Endothelial cell of umbilical vein (primary cell): ENCODE measurements around the gene CCDC179. TPM values are rescaled to one million over a fixed set of nuclear protein-coding genes. Genes with fewer than 3 reads are reported as not detected.

Experiments used
- BruUV-seq: library from RNA; stranded (reverse); fragments of 400-500 nt; replicated peaks from 2 replicates; lab custom pipeline; 2021; lab: Mats Ljungman, UMichigan
- CTCF ChIA-PET: fragments of 300-600, 350-600 bp; sonication (Branson Sonifier 250); formaldehyde crosslinking; loops from one replicate; lab custom pipeline; 2021; ENCODE audit warnings: antibody characterized with exemption, inconsistent platforms; lab: Charles Lee
- POLR2A ChIA-PET: fragments of 300-600, 350-600 bp; sonication (Branson Sonifier 250); formaldehyde crosslinking; loops from one replicate; lab custom pipeline; 2021; ENCODE audit warnings: antibody characterized with exemption, inconsistent platforms; lab: Charles Lee
- DNase-seq: peaks from one replicate; pipeline ENCODE4 v3.0.0-alpha.2; 2011; ENCODE audit warnings: low read depth, low spot score
- FAIRE-seq: peaks from 2 replicates; lab custom pipeline; 2011; peaks lifted over from hg19 to GRCh38; lab: Jason Lieb, UNC
- H2AFZ ChIP-seq: 2 replicates; pipeline ENCODE4 v1.6.0; 2012; ENCODE audit warnings: low read depth, low read length, control low read depth, inconsistent platforms
- H3K27ac ChIP-seq: 2 replicates; pipeline ENCODE4 v1.5.1; 2011; ENCODE audit warnings: low read depth, mild to moderate bottlenecking, control low read depth, low read length, moderate library complexity; ENCODE audit not compliant: insufficient read depth
- H3K27me3 ChIP-seq, 2 experiments: 2 replicates each; pipeline versions ENCODE4 v1.6.0 to v1.6.1; 2011; ENCODE audit warnings: low read length in 2 of 2, mixed read lengths in 1 of 2; ENCODE audit not compliant: control insufficient read depth in 2 of 2, insufficient read depth in 2 of 2
- H3K36me3 ChIP-seq, 2 experiments: 2 replicates in 1 of 2; 3 replicates in 1 of 2; pipeline ENCODE4 v1.5.1; 2011; ENCODE audit warnings: low read length in 2 of 2, mild to moderate bottlenecking in 1 of 2, moderate library complexity in 1 of 2; ENCODE audit not compliant: control insufficient read depth in 2 of 2, insufficient read depth in 2 of 2; ENCODE audit errors: extremely low read depth in 1 of 2
- H3K4me1 ChIP-seq: 3 replicates; pipeline ENCODE4 v1.5.1; 2011; ENCODE audit warnings: mild to moderate bottlenecking, low read length; ENCODE audit not compliant: control insufficient read depth, insufficient read depth; ENCODE audit errors: extremely low read depth
- H3K4me2 ChIP-seq: 2 replicates; pipeline ENCODE4 v1.6.1; 2011; ENCODE audit warnings: low read length, control low read depth, mixed read lengths; ENCODE audit not compliant: insufficient read depth
- H3K4me3 ChIP-seq, 3 experiments: fragments of 200-600 bp in 1 of 3; sonication (generic), shearing (Covaris generic) in 1 of 3; replicated peaks in 1 of 3; 2 replicates each; pipeline ENCODE4 v1.5.1; 2011 to 2016; ENCODE audit warnings: control low read depth in 3 of 3, low read length in 3 of 3, mild to moderate bottlenecking in 2 of 3, inconsistent platforms in 1 of 3, low read depth in 1 of 3, moderate library complexity in 1 of 3; ENCODE audit not compliant: insufficient read depth in 1 of 3
- H3K79me2 ChIP-seq: 2 replicates; pipeline ENCODE4 v1.6.0; 2012; ENCODE audit warnings: low read length, inconsistent platforms; ENCODE audit not compliant: control insufficient read depth, insufficient read depth
- H3K9ac ChIP-seq: replicated peaks from 2 replicates; pipeline ENCODE3; 2011; ENCODE audit warnings: low read length, control low read depth; ENCODE audit not compliant: insufficient read depth; ENCODE audit errors: extremely low read depth
- H3K9me1 ChIP-seq: replicated peaks from 3 replicates; pipeline ENCODE4 v1.6.0; 2011; ENCODE audit warnings: mild to moderate bottlenecking, low read length; ENCODE audit not compliant: control insufficient read depth, insufficient read depth; ENCODE audit errors: extremely low read depth
- H3K9me3 ChIP-seq: replicated peaks from 2 replicates; pipeline ENCODE4 v1.5.1; 2012; ENCODE audit warnings: low read length, inconsistent platforms; ENCODE audit not compliant: control insufficient read depth, insufficient read depth
- H4K20me1 ChIP-seq: replicated peaks from 2 replicates; pipeline ENCODE3; 2011; ENCODE audit warnings: mild to moderate bottlenecking, low read length; ENCODE audit not compliant: control insufficient read depth, insufficient read depth; ENCODE audit errors: extremely low read depth
- EZH2 ChIP-seq: IDR thresholded peaks from 2 replicates; pipeline ENCODE4 v1.6.1; 2012; ENCODE audit warnings: borderline replicate concordance, low read depth, mild to moderate bottlenecking, moderate library complexity, low read length, inconsistent platforms; ENCODE audit not compliant: severe bottlenecking
- FOS ChIP-seq: IDR thresholded peaks from 2 replicates; pipeline ENCODE4 v1.6.1; 2011; ENCODE audit warnings: mild to moderate bottlenecking, low read length, moderate library complexity, borderline replicate concordance; ENCODE audit not compliant: insufficient read depth
- GATA2 ChIP-seq: IDR thresholded peaks from 2 replicates; pipeline ENCODE4 v1.7.0; 2011; ENCODE audit warnings: low read depth, mild to moderate bottlenecking, moderate library complexity, mixed read lengths, low read length; ENCODE audit not compliant: insufficient read length, insufficient read depth
- JUN ChIP-seq: IDR thresholded peaks from 2 replicates; pipeline ENCODE4 v1.6.1; 2011; ENCODE audit warnings: borderline replicate concordance, low read depth; ENCODE audit not compliant: insufficient read length, insufficient read depth
- MYC ChIP-seq: IDR thresholded peaks from one replicate; pipeline ENCODE4 v1.6.1; 2011; ENCODE audit warnings: mild to moderate bottlenecking, low read depth, low read length
- POLR2A ChIP-seq: IDR thresholded peaks from 2 replicates; pipeline ENCODE4 v1.6.1; 2012; ENCODE audit warnings: low read depth, mild to moderate bottlenecking, control low read depth, low read length
- POLR2AphosphoS5 ChIP-seq: IDR thresholded peaks from 2 replicates; pipeline ENCODE4 v1.6.1; 2012; ENCODE audit warnings: low read depth, mild to moderate bottlenecking, control low read depth, low read length, moderate library complexity; ENCODE audit not compliant: insufficient read depth
- dilution Hi-C: fragments of 300-500 bp; cut with MboI; formaldehyde crosslinking; loops from one replicate; pipeline ENCODE4 v1.15.0; 2019; ENCODE audit warnings: low sequenced_read_pairs; ENCODE audit not compliant: extremely low pct_ligation_motif_present
- intact Hi-C: fragments of 100-400 bp; cut with micrococcal nuclease; formaldehyde crosslinking; loops from one replicate; pipeline ENCODE4 v1.10.0; 2022
- polyA plus RNA-seq, 4 experiments: library from polyadenylated mRNA; depleted of rRNA in 3 of 4; stranded (reverse) in 3 of 4; unstranded in 1 of 4; fragments of >200 nt; gene quantifications; 2 replicates each; pipeline versions ENCODE4 v1.2.1 to v1.2.3, GENCODE V29; 2011 to 2012; ENCODE audit warnings: missing spikeins in 1 of 4
- total RNA-seq: library from RNA; stranded (reverse); gene quantifications from 2 replicates; pipeline ENCODE4 v1.2.3, GENCODE V29; 2021
- TF ChIP-seq, protein P1 (sequence below): IDR thresholded peaks from 2 replicates; pipeline ENCODE4 v1.6.1; 2011; ENCODE audit not compliant: insufficient read depth, insufficient read length
- TF ChIP-seq, protein P2 (sequence below), 2 donors: IDR thresholded peaks; 1 replicate in 1 of 2; 2 replicates in 1 of 2; pipeline ENCODE4 v1.5.1; 2011; ENCODE audit warnings: low read length in 2 of 2, mild to moderate bottlenecking in 2 of 2, moderate library complexity in 2 of 2, control low read depth in 1 of 2, inconsistent platforms in 1 of 2, low read depth in 1 of 2; ENCODE audit not compliant: insufficient read depth in 1 of 2; ENCODE audit errors: extremely low read depth in 1 of 2

The CCDC179 gene
- total and polyA plus RNA-seq, 2 donors (not counting 3 experiments of a cell fraction or from before 2014, with no cell fraction given), result not detected

DNA sequence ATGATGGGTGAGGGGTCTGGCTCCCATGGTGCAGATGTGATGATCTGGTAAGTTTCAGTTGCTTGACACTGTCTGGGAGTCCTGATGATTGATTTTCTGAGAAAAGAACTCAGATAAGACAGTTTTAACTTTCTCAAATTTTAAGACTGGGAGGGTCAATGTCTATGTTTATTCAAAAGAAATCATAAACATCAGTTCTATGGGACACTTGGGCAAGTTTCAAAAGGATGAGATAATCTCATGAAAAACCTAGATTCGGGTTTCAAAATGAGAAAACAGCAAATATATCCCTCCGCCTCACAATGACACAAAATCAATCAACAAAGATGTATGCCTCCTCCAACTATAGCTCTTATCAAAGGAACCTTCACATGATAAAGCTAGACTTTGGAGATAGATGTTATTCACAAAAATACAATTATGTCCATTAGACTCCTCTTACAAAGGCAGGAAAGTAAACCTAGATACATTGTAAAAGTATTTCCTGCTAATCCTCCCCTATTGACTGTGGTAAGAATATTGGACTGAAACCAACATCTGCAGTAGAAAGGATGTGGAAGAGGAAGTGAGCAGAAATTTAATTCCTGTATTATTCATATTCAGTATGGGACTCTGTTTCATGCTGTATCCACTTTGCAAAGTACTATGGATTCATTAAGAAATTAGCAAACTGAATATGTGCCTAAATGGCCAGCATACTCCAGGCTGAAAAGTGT, 52.3 kb downstream of the CCDC179 start:
- peak overlapping the region; percentile 60 for H3K4me2 ChIP-seq
- no peaks in the 10 kb centered on the region for H3K9me1 ChIP-seq
- peak overlapping the region; percentile 52 for H3K27ac ChIP-seq
- ChIA-PET POLR2A (interaction anchor here (1.0 to 1.2 kb wide), 2 partner anchors 22 kb away, joined by 3 to 4 read pairs; partner anchors contain the start of gene SVIP), CTCF (interaction anchor here (1.0 to 5.5 kb wide), 6 partner anchors 14 to 105 kb away, joined by 3 to 26 read pairs (median 12); partner anchors contain the start of gene SVIP)
- peaks cover 29% of the 10 kb centered on the region for H3K4me1 ChIP-seq
- peaks cover 5% of the 10 kb centered on the region for H3K9me3 ChIP-seq
- FAIRE-seq (peak; percentile 91), DNase-seq (peak; percentile 89)
- peak overlapping the region; percentile 3 for H3K9ac ChIP-seq
- intact Hi-C loops (loop anchor here (1.0 kb wide), 4 partner anchors 16 to 183 kb away; partner anchors contain the start of genes FANCF and SVIP), dilution Hi-C loops (no loop called here)
- no peaks in the 10 kb centered on the region for H4K20me1 ChIP-seq
- no peaks in the 10 kb centered on the region for H3K36me3 ChIP-seq
- TF ChIP-seq, protein P1, sequence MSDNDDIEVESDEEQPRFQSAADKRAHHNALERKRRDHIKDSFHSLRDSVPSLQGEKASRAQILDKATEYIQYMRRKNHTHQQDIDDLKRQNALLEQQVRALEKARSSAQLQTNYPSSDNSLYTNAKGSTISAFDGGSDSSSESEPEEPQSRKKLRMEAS, result no peak
- peak; percentile 63 for TF ChIP-seq FOS
- TF ChIP-seq POLR2AphosphoS5, result peak; percentile 57
- TF ChIP-seq POLR2A, result peak; percentile 61
- TF ChIP-seq MYC, result no peak
- peak; percentile 43 for TF ChIP-seq JUN
- TF ChIP-seq, protein P2, sequence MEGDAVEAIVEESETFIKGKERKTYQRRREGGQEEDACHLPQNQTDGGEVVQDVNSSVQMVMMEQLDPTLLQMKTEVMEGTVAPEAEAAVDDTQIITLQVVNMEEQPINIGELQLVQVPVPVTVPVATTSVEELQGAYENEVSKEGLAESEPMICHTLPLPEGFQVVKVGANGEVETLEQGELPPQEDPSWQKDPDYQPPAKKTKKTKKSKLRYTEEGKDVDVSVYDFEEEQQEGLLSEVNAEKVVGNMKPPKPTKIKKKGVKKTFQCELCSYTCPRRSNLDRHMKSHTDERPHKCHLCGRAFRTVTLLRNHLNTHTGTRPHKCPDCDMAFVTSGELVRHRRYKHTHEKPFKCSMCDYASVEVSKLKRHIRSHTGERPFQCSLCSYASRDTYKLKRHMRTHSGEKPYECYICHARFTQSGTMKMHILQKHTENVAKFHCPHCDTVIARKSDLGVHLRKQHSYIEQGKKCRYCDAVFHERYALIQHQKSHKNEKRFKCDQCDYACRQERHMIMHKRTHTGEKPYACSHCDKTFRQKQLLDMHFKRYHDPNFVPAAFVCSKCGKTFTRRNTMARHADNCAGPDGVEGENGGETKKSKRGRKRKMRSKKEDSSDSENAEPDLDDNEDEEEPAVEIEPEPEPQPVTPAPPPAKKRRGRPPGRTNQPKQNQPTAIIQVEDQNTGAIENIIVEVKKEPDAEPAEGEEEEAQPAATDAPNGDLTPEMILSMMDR (IDR thresholded peaks at IDR 0.05; ENCODE audit: extremely low read depth in 1 of 2, insufficient read depth in 1 of 2, low read depth in 1 of 2, low read length in 2 of 2), result no peak
- TF ChIP-seq GATA2, result peak; percentile 7
- TF ChIP-seq EZH2, result no peak
- TSS peak; percentile 71 for BruUV-seq
- peak overlapping the region; percentile 4 for H2AFZ ChIP-seq
- H3K79me2 ChIP-seq, result no peaks in the 10 kb centered on the region
- H3K4me3 ChIP-seq, result peak overlapping the region in 1 of 3 experiments; percentile 16
- H3K27me3 ChIP-seq, result no peaks in the 10 kb centered on the region
